Endothelial cell (in vitro differentiated cells): ENCODE data around the gene FHDC1. TPM values are rescaled to one million over a fixed set of nuclear protein-coding genes. Genes with fewer than 3 reads are reported as not detected.
"Not testable (repeated sequence)": the region's sequence is repeated elsewhere in the genome, so short reads cannot be mapped to it uniquely, and the experiment has no call there.

ENCODE experiments used
- DNase-seq: peaks from one replicate; pipeline ENCODE4 v3.0.0; 2021; ENCODE audit warnings: low spot score
- H3K27ac Mint-ChIP-seq: one replicate; pipeline ENCODE4 v1.8.0; 2021; ENCODE audit warnings: mixed read lengths, inconsistent platforms; ENCODE audit not compliant: unreplicated experiment
- H3K27me3 Mint-ChIP-seq: one replicate; pipeline ENCODE4 v1.8.0; 2021; ENCODE audit warnings: mild to moderate bottlenecking, moderate library complexity, mixed read lengths, inconsistent platforms; ENCODE audit not compliant: unreplicated experiment
- H3K36me3 Mint-ChIP-seq: one replicate; pipeline ENCODE4 v1.8.0; 2021; ENCODE audit warnings: mild to moderate bottlenecking, low read depth, mixed read lengths, inconsistent platforms; ENCODE audit not compliant: unreplicated experiment
- H3K4me1 Mint-ChIP-seq: one replicate; pipeline ENCODE4 v1.8.0; 2021; ENCODE audit warnings: mild to moderate bottlenecking, mixed read lengths, inconsistent platforms; ENCODE audit not compliant: unreplicated experiment
- H3K4me3 Mint-ChIP-seq: one replicate; pipeline ENCODE4 v1.8.0; 2021; ENCODE audit warnings: mild to moderate bottlenecking, mixed read lengths, inconsistent platforms; ENCODE audit not compliant: unreplicated experiment
- H3K9me3 Mint-ChIP-seq: one replicate; pipeline ENCODE4 v1.8.0; 2021; ENCODE audit warnings: mixed read lengths, inconsistent platforms; ENCODE audit not compliant: unreplicated experiment
- CTCF ChIP-seq: fragments of 200-600 bp; sonication (generic); IDR thresholded peaks from one replicate; pipeline ENCODE4 v1.5.0; 2021; ENCODE audit warnings: antibody characterized with exemption; ENCODE audit not compliant: unreplicated experiment
- total RNA-seq: library from RNA; stranded (reverse); fragmentation: NEBNext Ultra II Directional; extraction: Animal tissue kit (Norgen Biotek cat#: 25700); gene quantifications from one replicate; pipeline ENCODE4 v1.2.1, GENCODE V29; 2021; ENCODE audit not compliant: unreplicated experiment

The FHDC1 gene
- total RNA-seq, 1 donor from 2014 or later, result 0.90 TPM

- TF ChIP-seq CTCF, result no peak
- Mint-ChIP-seq H3K27me3 (no peaks in the 10 kb centered on the region), H3K4me1 (no peaks in the 10 kb centered on the region), H3K27ac (no peak overlapping the region), H3K4me3 (no peak overlapping the region), H3K9me3 (no peaks in the 10 kb centered on the region), H3K36me3 (peaks cover 17% of the 10 kb centered on the region)
- no peak for DNase-seq
These were observed 39.3 kb upstream of the FHDC1 start for GRCh38 chr4:152896811-152897210.

- H3K4me1 Mint-ChIP-seq, H3K4me3 Mint-ChIP-seq, H3K9me3 Mint-ChIP-seq, H3K27ac Mint-ChIP-seq, DNase-seq, H3K27me3 Mint-ChIP-seq: not testable (repeated sequence)
- H3K36me3 Mint-ChIP-seq, result peaks cover 10% of the 10 kb centered on the region
These were observed 38.0 kb upstream of the FHDC1 start for GRCh38 chr4:152898133-152898532.

GRCh38 chr4:152898606-152899005 lies 37.5 kb upstream of the FHDC1 start:
- peaks cover 10% of the 10 kb centered on the region for H3K36me3 Mint-ChIP-seq
- no peaks in the 10 kb centered on the region for H3K9me3 Mint-ChIP-seq
- H3K4me1 Mint-ChIP-seq, result no peaks in the 10 kb centered on the region
- DNase-seq, result no peak
- H3K4me3 Mint-ChIP-seq, result no peak overlapping the region
- TF ChIP-seq CTCF, result no peak
- no peaks in the 10 kb centered on the region for H3K27me3 Mint-ChIP-seq
- no peak overlapping the region for H3K27ac Mint-ChIP-seq

GRCh38 chr4:152900395-152900794 lies 35.7 kb upstream of the FHDC1 start:
- Mint-ChIP-seq H3K4me3 (no peak overlapping the region), H3K4me1 (no peaks in the 10 kb centered on the region), H3K36me3 (peaks cover 14% of the 10 kb centered on the region), H3K9me3 (no peaks in the 10 kb centered on the region), H3K27me3 (no peaks in the 10 kb centered on the region), H3K27ac (no peak overlapping the region)
- no peak for TF ChIP-seq CTCF
- DNase-seq, result no peak

- H3K27ac Mint-ChIP-seq, result no peak overlapping the region
- H3K9me3 Mint-ChIP-seq, result no peaks in the 10 kb centered on the region
- peaks cover under 1% of the 10 kb centered on the region for H3K4me1 Mint-ChIP-seq
- peaks cover 10% of the 10 kb centered on the region for H3K36me3 Mint-ChIP-seq
- DNase-seq, result no peak
- H3K4me3 Mint-ChIP-seq, result no peak overlapping the region
- H3K27me3 Mint-ChIP-seq, result no peaks in the 10 kb centered on the region
- no peak for TF ChIP-seq CTCF
These were observed 34.9 kb upstream of the FHDC1 start for GRCh38 chr4:152901205-152901604.

GRCh38 chr4:152903658-152904057 lies 32.5 kb upstream of the FHDC1 start:
- Mint-ChIP-seq H3K9me3 (no peaks in the 10 kb centered on the region), H3K27ac (no peak overlapping the region), H3K4me1 (peaks cover 9% of the 10 kb centered on the region), H3K4me3 (no peak overlapping the region), H3K36me3 (peaks cover 21% of the 10 kb centered on the region), H3K27me3 (no peaks in the 10 kb centered on the region)
- no peak for DNase-seq
- TF ChIP-seq CTCF, result no peak
